Stimulated activated naive CD8-positive, alpha-beta T cell treated with anti-CD3 and anti-CD28 coated beads, Interleukin-15, amount 100 ng/mL, for 72 hours (primary cell): ENCODE measurements around the gene OTOS.
A peak's percentile ranks its signal among the peaks of the same experiment; 100 is the strongest.

ENCODE experiments used
- ATAC-seq: fragments of 150-1000 bp; cut with Tn5 transposase; 2 replicates; pipeline ENCODE4 v1.10.0; 2021; ENCODE audit warnings: mild to moderate bottlenecking, moderate library complexity
- DNase-seq, 2 donors: peaks; one replicate each; pipeline ENCODE4 v3.0.0; 2021 to 2022
- H3K27ac Mint-ChIP-seq, 2 donors: one replicate each; pipeline ENCODE4 v1.8.0; 2022; ENCODE audit warnings: mild to moderate bottlenecking in 2 of 2, mixed read lengths in 2 of 2, moderate library complexity in 2 of 2
- H3K27me3 Mint-ChIP-seq: one replicate; pipeline ENCODE4 v1.8.0; 2022; ENCODE audit warnings: mixed read lengths
- H3K4me1 Mint-ChIP-seq: one replicate; pipeline ENCODE4 v1.8.0; 2022; ENCODE audit warnings: mild to moderate bottlenecking, mixed read lengths
- H3K4me3 Mint-ChIP-seq, 2 donors: one replicate each; pipeline ENCODE4 v1.8.0; 2022; ENCODE audit warnings: mild to moderate bottlenecking in 2 of 2, mixed read lengths in 2 of 2, moderate library complexity in 1 of 2
- H3K9me3 Mint-ChIP-seq, 2 donors: one replicate each; pipeline ENCODE4 v1.8.0; 2022; ENCODE audit warnings: mixed read lengths in 2 of 2

Gene OTOS

DNA sequence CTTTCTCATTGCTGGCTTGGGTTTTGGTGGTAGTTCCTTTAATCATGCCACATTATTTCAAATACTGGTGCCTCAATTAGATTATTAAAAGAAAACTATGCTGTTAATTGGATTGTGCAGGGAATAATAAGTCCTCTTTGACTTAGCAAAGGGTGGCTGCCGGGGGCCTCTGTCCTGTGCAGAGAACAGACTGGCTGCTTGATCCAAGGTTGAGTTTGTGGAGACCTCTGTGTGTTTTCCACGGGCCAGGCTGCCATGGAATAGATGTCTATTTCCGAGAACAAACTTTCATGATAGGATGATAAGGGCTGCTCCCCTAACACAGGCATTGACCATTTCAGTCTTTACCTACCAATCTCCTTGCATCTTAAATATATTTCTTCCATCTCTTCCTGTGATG is 30.4 kb upstream of the OTOS start:
- ATAC-seq = no peak
- peak overlapping the region in 1 of 2 donors; percentile 15 for H3K27ac Mint-ChIP-seq
- no peak for DNase-seq
- no peak overlapping the region for H3K4me3 Mint-ChIP-seq
- H3K9me3 Mint-ChIP-seq = no peaks in the 10 kb centered on the region
- no peaks in the 10 kb centered on the region for H3K4me1 Mint-ChIP-seq
- H3K27me3 Mint-ChIP-seq = no peaks in the 10 kb centered on the region

- DNase-seq = no peak
- H3K9me3 Mint-ChIP-seq = no peaks in the 10 kb centered on the region
- ATAC-seq = no peak
- no peaks in the 10 kb centered on the region for H3K4me1 Mint-ChIP-seq
- no peaks in the 10 kb centered on the region for H3K27me3 Mint-ChIP-seq
- no peak overlapping the region for H3K4me3 Mint-ChIP-seq
- no peak overlapping the region for H3K27ac Mint-ChIP-seq
Measured at GRCh38 chr2:240170354-240170735, 29.9 kb upstream of the OTOS start.

- no peaks in the 10 kb centered on the region for H3K4me1 Mint-ChIP-seq
- H3K4me3 Mint-ChIP-seq = no peak overlapping the region
- no peaks in the 10 kb centered on the region for H3K27me3 Mint-ChIP-seq
- ATAC-seq (no peak), DNase-seq (no peak)
- H3K9me3 Mint-ChIP-seq = no peaks in the 10 kb centered on the region
- H3K27ac Mint-ChIP-seq = no peak overlapping the region
Measured at GRCh38 chr2:240169486-240170353, 29.3 kb upstream of the OTOS start.

- no peaks in the 10 kb centered on the region for H3K27me3 Mint-ChIP-seq
- no peak overlapping the region for H3K4me3 Mint-ChIP-seq
- ATAC-seq = no peak
- H3K9me3 Mint-ChIP-seq = no peaks in the 10 kb centered on the region
- H3K27ac Mint-ChIP-seq = no peak overlapping the region
- DNase-seq = no peak
- H3K4me1 Mint-ChIP-seq = no peaks in the 10 kb centered on the region
Measured at GRCh38 chr2:240168546-240169361, 28.3 kb upstream of the OTOS start.

DNA sequence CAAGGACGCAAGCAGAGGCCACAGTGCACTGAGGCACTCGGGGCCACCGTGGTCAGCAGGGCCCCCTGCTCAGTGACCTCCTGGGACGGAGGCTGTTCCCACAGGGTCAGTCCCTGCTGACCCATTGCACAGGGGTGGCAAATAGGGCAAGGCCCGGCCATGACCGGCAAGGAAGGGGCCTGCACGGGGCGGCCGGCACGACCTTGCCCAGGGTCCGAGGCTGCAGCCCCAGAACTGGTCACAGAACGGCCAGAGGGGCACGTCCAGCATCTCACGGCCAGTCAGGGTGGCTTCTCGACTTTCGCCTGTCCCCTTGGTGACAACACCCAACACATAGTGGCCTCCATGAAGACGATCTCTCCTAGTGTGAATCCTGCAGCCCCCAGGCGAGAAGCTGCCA is 27.6 kb upstream of the OTOS start:
- ATAC-seq = no peak
- Mint-ChIP-seq H3K27ac (no peak overlapping the region), H3K4me3 (no peak overlapping the region), H3K4me1 (no peaks in the 10 kb centered on the region), H3K27me3 (no peaks in the 10 kb centered on the region), H3K9me3 (no peaks in the 10 kb centered on the region)
- no peak for DNase-seq

- H3K4me3 Mint-ChIP-seq = no peak overlapping the region
- H3K27me3 Mint-ChIP-seq = no peaks in the 10 kb centered on the region
- no peaks in the 10 kb centered on the region for H3K4me1 Mint-ChIP-seq
- ATAC-seq = no peak
- H3K27ac Mint-ChIP-seq = no peak overlapping the region
- no peaks in the 10 kb centered on the region for H3K9me3 Mint-ChIP-seq
- DNase-seq = no peak
Measured at GRCh38 chr2:240167588-240167880, 27.1 kb upstream of the OTOS start.

- Mint-ChIP-seq H3K27ac (no peak overlapping the region), H3K27me3 (no peaks in the 10 kb centered on the region), H3K4me1 (no peaks in the 10 kb centered on the region), H3K4me3 (no peak overlapping the region), H3K9me3 (no peaks in the 10 kb centered on the region)
- ATAC-seq = no peak
- DNase-seq = no peak
Measured at GRCh38 chr2:240166761-240167587, 26.5 kb upstream of the OTOS start.

DNA sequence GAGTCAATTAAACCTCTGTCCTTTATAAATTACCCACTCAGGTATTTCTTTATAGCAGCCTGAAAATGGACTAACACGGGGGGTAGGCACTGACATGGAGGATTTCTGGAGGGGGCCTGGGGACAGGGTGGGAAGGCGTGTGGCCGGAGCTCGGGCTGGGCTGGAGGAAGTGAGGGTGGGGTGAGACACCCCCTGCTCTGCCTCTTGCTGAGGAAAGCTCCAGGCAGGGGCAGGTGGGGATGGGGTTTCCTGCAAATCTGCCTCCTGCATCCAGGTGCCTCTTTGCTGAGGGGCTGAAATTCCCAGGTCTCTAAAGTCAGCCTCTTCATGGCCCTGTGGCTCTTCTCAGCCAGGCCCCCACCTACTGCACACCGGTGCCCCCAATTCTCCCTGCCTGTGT is 25.7 kb upstream of the OTOS start:
- no peaks in the 10 kb centered on the region for H3K27me3 Mint-ChIP-seq
- H3K27ac Mint-ChIP-seq = peak overlapping the region in 1 of 2 donors; percentile 52
- H3K4me1 Mint-ChIP-seq = no peaks in the 10 kb centered on the region
- DNase-seq (no peak), ATAC-seq (no peak)
- no peak overlapping the region for H3K4me3 Mint-ChIP-seq
- no peaks in the 10 kb centered on the region for H3K9me3 Mint-ChIP-seq

- Mint-ChIP-seq H3K4me3 (no peak overlapping the region), H3K27ac (no peak overlapping the region), H3K9me3 (no peaks in the 10 kb centered on the region), H3K27me3 (no peaks in the 10 kb centered on the region), H3K4me1 (no peaks in the 10 kb centered on the region)
- DNase-seq (no peak), ATAC-seq (no peak)
Measured at GRCh38 chr2:240165661-240166060, 25.2 kb upstream of the OTOS start.

- no peak overlapping the region for H3K27ac Mint-ChIP-seq
- H3K4me1 Mint-ChIP-seq = no peaks in the 10 kb centered on the region
- DNase-seq = no peak
- ATAC-seq = no peak
- no peaks in the 10 kb centered on the region for H3K9me3 Mint-ChIP-seq
- no peaks in the 10 kb centered on the region for H3K27me3 Mint-ChIP-seq
- H3K4me3 Mint-ChIP-seq = no peak overlapping the region
Measured at GRCh38 chr2:240165034-240165433, 24.6 kb upstream of the OTOS start.

DNA sequence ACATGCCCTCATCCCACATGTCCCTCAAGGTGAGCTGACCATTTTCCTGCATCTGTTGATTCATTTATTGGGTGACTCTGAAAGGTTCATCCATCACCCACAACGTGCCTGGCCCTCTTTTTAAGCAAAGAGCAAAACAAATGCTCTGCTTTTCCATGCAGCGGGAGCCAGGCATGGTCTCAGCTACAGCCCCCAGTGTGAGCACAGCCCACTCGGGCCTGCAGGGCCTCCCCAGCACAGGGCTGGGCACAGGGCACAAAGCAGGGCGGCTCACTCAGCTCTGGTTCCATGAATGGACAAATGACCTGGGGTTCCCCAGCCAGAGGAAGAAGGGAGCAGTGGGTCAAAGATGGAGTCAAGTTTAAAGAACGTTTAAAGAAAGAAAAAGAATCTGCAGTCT is 24.1 kb upstream of the OTOS start:
- Mint-ChIP-seq H3K27me3 (no peaks in the 10 kb centered on the region), H3K27ac (no peak overlapping the region), H3K4me3 (no peak overlapping the region), H3K9me3 (no peaks in the 10 kb centered on the region), H3K4me1 (no peaks in the 10 kb centered on the region)
- ATAC-seq (no peak), DNase-seq (no peak)

GRCh38 chr2:240163844-240164574 is 23.6 kb upstream of the OTOS start:
- Mint-ChIP-seq H3K4me3 (no peak overlapping the region), H3K4me1 (no peaks in the 10 kb centered on the region), H3K27me3 (no peaks in the 10 kb centered on the region), H3K9me3 (no peaks in the 10 kb centered on the region), H3K27ac (no peak overlapping the region)
- DNase-seq (no peak), ATAC-seq (no peak)

- DNase-seq (no peak), ATAC-seq (no peak)
- Mint-ChIP-seq H3K27ac (peak overlapping the region in 1 of 2 donors; percentile 5), H3K4me3 (no peak overlapping the region), H3K27me3 (no peaks in the 10 kb centered on the region), H3K9me3 (no peaks in the 10 kb centered on the region), H3K4me1 (no peaks in the 10 kb centered on the region)
Measured at GRCh38 chr2:240162939-240163714, 22.7 kb upstream of the OTOS start.

GRCh38 chr2:240162531-240162930 is 22.1 kb upstream of the OTOS start:
- H3K27me3 Mint-ChIP-seq = no peaks in the 10 kb centered on the region
- ATAC-seq = no peak
- H3K4me1 Mint-ChIP-seq = no peaks in the 10 kb centered on the region
- no peak overlapping the region for H3K4me3 Mint-ChIP-seq
- peak overlapping the region in 1 of 2 donors; percentile 5 for H3K27ac Mint-ChIP-seq
- no peaks in the 10 kb centered on the region for H3K9me3 Mint-ChIP-seq
- DNase-seq = no peak

GRCh38 chr2:240162032-240162431 is 21.6 kb upstream of the OTOS start:
- no peaks in the 10 kb centered on the region for H3K27me3 Mint-ChIP-seq

More at GRCh38 chr2:240162032-240162431, 21.6 kb upstream of the OTOS start:
- Mint-ChIP-seq H3K4me1 (no peaks in the 10 kb centered on the region), H3K4me3 (no peak overlapping the region), H3K27ac (no peak overlapping the region), H3K9me3 (no peaks in the 10 kb centered on the region)
- DNase-seq = no peak
- no peak for ATAC-seq
